ENCODE data around the gene SLIT2.

Gene SLIT2, protein sequence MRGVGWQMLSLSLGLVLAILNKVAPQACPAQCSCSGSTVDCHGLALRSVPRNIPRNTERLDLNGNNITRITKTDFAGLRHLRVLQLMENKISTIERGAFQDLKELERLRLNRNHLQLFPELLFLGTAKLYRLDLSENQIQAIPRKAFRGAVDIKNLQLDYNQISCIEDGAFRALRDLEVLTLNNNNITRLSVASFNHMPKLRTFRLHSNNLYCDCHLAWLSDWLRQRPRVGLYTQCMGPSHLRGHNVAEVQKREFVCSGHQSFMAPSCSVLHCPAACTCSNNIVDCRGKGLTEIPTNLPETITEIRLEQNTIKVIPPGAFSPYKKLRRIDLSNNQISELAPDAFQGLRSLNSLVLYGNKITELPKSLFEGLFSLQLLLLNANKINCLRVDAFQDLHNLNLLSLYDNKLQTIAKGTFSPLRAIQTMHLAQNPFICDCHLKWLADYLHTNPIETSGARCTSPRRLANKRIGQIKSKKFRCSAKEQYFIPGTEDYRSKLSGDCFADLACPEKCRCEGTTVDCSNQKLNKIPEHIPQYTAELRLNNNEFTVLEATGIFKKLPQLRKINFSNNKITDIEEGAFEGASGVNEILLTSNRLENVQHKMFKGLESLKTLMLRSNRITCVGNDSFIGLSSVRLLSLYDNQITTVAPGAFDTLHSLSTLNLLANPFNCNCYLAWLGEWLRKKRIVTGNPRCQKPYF (N-terminal part only)

DNA sequence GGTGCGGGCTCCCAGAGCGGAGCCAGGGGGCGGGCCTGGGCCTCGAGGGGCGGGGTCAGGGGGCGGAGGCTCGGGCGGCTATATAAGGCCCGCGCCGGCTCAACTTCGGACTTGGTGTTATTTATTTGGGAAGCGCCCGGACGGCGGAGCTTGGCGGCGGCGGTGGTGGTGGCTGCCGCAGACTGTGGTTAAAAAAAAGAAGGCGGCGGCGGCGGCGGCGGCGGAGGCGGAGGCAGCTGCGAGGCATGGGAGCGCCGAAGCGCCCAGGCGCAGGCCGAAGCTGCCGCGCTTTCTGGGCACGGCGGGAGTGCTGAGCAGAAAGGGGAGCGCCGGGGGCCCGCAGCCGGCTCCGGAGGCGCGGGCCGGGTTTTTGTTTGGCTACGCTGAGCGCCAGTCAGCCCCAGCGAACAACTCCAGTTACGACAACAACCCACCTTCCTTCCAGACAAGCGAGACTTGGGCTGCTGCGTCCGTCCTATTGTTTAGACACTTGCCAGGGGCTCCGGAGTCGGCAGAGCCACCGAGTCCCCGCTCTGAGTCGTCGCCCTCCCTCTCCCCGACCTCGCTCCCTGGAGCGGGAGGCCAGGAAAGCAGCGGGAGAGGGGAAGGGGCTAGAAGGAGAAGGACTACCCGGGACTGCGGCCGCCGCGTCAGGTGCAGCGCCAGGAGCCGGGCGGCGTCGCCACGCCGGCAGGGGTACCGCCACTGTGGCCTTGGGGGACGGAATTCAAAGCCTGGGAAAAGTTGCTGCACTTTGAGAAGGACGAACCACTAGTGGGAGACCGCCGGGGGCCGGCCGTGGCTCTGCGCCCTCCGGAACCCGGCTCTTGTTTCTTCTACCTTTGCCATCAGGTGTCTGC lies at the start of gene SLIT2:
Gene SLIT2 (plus strand): TSS at position 110 of the 860 bp plus-strand sequence. CDS start 1,911 bp downstream, outside the sequence.
- peak; percentile 17 for DNase-seq (ENCODE audit: low read depth)

DNA sequence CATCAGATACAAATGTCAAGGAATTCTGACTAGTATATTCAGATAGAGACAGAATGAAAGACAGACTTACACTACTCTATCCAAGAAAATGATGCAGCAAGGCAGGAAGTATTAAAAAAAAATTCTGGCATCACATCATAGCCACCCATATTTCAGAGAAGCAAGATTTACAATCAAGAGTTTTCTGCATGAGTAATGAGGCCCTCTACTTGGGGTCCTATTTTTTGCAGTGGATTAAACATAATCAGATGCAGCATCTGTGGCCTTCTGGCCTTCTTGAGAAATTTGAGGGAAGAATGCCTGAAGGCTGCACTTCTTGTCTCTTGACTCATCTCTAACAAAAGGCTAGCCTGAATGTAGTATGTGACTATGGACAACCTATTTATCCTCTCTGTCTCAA lies 48.2 kb upstream of the SLIT2 start:
- no peak for DNase-seq (ENCODE audit: low read depth)

DNA sequence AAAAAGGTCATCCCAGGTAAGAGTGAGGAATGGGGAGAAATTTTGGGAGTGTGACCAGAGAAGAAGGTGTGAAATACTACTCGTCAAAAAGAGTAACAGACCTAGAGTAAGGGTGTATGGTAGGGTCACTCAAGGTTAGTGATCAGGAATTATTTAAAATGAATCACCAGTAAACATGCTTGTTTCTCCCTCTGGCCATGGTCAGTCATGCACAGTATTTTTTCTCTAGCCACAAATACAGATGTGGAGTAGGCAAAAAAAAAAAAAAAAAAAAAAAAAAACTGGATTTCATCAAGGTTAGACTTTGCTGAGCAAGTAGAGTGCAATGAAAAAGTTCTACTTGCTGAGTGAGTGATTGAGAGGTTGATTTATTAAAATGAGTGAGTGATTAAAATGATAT lies 34.2 kb upstream of the SLIT2 start:
- DNase-seq (ENCODE audit: low read depth), result no peak

DNA sequence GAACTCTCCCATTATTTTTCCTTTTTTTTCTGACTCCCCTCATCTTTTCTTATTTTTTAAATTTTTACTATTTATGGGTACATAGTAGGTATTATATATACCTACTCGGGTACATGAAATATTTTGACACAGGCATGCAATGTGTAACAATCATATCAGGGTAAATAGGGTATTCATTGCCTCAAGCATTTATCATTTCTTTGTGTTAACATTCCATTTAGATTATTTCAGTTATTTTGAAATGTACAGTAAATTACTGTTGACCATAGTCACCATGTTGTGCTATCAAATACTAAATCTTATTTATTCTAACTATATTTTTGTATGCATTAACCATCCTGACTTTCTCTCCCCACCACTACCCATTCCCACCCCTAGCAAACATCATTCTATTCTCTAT lies 33.8 kb upstream of the SLIT2 start:
- no peak for DNase-seq (ENCODE audit: low read depth)

DNA sequence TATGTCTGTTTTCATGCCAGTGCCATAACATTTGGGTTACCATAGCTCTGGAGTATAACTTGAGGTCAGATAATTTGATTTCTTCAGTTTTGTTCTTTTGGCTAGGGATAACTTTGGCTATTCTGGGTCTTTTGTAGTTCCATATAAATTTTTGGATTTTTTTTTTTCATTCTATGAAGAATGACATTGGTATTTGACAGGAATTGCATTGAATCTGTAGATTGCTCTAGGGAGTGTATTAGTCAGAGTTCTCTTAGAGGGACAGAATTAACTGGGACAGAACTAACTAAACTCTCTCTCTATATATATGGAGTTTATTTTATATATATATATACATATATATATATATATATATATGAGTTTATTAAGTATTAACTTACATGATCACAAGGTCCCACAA lies 32.2 kb upstream of the SLIT2 start:
- DNase-seq (ENCODE audit: low read depth), result no peak

DNA sequence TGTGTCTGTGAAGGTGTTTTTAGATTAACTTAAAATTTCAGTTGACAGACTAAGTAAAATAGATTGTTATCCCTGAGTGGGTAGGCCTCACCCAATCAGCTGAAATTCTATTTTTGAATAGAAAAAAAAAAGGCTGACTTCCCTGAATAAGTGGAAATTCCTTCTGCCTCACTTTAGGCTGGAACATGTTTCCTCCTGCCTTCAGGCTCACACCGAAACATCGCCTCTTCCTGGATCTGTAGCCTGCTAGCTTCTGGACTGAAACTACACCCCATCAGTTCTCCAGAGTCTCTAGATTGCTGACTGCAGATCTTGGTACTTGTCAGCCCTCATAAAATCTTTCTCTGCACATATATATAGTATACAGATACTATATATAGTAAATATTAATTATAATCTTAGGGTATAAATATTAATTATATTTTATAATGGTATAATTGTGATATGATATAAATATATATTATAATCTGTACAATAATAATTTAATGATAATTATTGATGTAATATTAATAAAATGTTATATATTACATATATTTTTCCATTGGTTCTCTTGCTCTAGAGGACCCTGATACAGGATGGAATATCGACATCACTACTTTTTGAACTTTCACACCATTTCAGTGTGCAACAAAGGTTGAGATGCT lies 13.7 kb upstream of the SLIT2 start:
- DNase-seq (ENCODE audit: low read depth), result no peak

DNA sequence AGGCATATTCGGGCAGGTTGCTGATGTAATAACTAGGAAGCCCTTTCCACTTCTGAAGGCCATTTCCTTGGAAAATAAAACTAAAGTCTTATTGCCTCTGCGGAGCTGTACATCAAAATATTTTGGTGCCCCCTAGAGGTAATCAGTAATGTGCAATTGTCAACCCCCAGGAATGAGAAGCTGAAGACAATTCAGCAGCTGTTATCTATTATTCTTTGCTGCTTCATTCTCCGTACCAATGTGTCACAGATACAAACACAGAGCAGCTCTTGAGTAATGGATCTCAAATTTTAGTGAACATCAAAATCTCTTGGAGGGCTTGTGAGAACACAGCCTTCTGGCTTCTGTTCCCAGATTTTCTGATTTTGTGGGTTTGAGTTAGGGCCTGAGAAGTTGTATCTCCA lies 3.5 kb upstream of the SLIT2 start:
- DNase-seq (ENCODE audit: low read depth), result no peak

DNA sequence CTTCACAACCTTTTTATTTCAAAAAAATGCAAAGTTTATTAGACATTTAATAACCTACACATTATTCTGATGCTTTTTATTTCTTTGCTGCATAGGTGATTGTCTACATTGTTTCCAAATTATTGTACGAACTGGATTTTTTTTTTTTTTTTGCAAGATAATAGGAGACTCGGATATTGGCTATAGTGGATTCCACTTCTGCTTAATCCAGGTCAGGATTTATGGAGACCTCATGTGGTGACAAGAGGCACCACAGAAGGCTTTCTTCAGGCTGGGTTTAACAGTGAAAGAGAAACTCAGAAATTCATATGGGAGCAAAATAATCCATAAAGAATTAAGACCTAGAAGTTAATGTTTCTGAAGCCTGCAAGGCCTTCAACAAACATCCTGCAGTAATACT lies 2.4 kb upstream of the SLIT2 start:
- no peak for DNase-seq (ENCODE audit: low read depth)

DNA sequence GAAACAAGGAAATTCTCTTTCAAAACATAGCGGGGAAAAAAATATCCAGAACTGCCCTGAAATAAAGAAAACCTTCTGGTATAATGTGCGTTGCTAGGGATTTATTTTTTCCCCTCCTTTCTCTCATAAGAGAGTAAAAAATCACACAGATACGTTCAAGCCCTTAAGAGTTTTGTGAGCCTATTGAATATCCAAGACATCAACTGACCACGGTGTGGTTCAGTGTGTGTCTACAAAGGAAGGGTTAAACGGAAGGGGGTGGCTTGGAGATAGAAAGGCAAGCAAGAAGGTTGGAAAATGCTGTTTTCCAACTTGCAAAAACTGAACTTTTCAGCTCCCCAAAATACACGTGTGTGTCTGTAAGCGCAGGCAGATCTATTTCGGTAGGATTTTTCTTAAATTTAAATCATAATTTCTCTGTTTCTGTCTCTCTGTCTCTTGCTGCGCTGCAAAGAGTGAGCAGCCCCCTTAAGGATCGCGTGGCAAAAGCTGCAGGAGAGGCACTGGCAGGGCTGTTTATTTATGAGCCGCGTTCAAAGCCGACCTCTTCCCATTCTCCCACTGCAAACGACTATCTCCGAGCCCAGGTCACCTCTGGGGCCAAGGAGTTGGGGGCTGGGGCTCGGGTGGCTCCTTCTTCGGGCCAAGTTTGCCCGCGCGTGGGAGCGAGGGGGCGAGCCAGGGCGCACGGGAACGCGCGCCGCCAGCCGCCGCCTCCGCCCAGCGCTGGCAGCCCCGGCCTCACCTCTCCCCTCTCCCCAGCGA lies 492 bp upstream of the SLIT2 start:
- DNase-seq (ENCODE audit: low read depth), result no peak

DNA sequence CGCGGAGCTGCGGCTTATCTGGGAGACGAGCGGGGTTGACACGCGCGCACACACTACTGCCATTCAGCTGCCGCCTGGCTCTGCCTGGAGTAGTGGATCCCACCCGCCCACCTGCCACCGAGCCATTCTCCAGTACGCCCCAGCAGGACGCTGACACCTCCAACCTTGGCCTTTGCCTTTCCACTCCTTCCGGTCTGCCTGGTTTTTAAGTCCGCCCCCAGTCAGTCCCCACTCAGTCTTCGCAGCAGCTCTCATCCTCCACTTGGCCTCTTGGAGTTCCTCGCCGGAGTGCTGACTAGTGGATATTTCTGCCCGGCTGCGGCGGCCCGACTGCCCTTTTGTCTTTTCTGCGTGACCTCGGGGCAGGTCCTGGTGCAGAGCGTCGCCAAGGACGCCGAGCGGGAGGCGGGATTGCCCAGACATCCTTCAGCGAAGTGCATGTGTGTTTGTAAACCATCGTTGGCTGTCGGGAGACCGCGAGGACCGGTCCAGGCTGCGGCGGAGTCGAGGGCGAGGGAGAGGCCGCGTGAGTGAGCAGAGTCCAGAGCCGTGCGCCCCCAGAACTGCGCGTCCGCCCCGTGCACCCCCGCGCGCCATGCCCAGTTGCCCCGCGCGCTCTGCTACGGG lies 1.1 kb downstream of the SLIT2 start:
- no peak for DNase-seq (ENCODE audit: low read depth)

DNA sequence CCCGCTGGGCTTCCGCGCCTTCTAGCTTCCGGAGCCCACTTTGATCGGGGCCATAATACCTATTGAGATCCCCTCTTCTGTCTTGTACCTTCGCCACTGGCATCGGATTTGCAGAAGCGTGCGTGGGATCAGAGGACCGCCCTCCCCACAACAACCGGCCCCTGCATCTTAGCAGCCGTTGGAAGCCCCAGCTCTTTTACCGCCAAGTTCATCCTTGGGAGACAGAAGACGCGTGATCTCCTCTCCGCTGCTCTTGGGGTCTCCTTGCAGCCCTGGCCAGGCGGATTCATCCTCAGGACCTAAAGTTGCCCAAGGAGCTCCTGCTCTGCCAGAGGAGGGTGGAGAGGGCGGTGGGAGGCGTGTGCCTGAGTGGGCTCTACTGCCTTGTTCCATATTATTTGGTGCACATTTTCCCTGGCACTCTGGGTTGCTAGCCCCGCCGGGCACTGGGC lies 1.6 kb downstream of the SLIT2 start:
- no peak for DNase-seq (ENCODE audit: low read depth)

DNA sequence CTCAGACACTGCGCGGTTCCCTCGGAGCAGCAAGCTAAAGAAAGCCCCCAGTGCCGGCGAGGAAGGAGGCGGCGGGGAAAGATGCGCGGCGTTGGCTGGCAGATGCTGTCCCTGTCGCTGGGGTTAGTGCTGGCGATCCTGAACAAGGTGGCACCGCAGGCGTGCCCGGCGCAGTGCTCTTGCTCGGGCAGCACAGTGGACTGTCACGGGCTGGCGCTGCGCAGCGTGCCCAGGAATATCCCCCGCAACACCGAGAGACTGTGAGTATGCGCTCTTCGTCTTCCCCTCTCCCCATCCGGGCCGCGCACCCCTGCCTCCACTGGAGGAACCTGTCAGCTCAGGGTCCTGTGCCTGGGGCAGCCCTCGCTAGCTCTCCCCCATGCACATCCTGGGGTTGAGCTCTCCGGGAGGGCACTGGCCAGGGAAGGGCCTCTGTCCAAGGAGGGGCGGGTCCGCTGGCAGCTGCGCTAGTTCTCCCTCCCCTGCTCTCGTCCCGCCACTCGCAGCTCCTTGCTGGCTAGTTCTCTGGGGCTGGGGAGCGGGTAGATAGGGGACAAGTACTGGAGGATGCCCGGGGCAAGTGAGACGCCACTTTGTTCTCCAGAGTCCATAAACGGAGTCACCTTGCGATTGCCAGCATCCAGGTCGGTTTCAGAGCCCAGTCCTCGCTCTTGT lies 2.2 kb downstream of the SLIT2 start:
- no peak for DNase-seq (ENCODE audit: low read depth)

DNA sequence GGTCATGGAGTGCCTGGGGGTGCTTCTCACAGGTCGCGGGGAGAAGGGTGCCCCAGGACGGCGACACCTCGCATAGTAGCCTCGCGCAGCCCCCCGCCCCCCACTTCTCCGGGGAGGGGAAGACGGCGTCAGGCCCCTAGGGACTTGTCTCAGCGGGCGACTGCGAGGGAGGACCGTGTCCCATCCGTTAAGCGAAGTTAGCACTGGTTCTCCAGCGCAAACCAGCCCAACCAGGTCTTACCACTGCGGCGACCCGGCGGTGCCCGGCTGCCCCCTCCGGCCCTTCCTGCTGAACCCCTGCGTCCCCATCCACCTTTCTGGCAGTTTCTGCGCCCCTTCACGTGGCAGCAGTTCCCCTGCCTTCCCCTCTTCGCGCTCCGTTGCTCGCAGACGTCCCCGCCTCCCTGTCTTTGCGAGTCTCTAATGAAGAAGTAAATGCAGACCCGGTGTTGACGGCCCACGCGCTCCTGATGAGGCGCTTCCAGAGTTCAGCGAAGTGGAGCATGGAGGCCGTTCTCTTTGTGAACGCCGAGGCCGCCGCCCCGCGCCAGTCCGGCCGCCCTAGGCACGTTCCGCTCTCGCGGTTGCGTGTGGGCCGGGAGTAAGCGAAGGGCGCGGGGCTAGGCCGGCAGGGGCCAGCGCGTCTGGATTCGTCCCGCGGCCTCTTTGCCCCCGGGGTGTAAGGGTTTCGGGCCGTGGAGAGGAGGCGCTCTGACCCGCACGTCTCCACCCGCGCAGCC lies 3.0 kb downstream of the SLIT2 start:
- no peak for DNase-seq (ENCODE audit: low read depth)

DNA sequence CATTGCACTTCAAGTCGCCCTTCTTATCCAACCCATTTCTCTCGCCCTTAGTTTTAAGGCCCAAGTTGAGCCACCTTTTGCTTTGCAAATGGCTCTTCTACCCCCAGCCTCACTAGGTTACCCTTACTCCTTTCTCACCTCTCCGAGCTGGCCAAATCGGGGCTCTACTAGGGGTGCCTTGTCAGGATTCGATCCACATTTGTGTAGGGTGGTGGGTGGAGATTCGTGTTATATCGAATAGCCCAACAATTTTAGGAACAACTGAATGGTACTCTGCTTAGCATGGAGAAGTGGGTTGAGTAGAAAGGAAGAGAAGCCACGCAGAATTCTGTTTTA lies 3.5 kb downstream of the SLIT2 start:
- DNase-seq (ENCODE audit: low read depth), result no peak

DNA sequence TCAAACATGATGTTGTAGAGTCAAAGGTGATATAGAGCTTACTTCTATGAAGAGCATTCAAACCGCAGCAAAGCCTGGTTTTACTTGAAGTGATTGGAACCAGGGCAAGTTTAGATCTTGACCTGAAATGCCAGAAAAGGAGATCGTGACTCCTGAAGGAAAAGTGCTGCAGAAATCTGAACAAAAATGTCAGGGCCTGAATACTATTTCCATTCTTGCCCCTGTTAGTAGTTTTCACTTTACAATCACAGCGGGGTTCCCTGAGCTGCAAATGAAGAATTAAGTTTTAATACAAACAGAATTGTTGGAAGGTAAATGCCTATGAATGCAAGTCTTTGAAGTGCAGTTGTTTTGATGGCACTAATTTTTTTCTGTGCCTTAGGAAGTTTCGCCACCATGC lies 4.1 kb downstream of the SLIT2 start:
- DNase-seq (ENCODE audit: low read depth), result no peak

DNA sequence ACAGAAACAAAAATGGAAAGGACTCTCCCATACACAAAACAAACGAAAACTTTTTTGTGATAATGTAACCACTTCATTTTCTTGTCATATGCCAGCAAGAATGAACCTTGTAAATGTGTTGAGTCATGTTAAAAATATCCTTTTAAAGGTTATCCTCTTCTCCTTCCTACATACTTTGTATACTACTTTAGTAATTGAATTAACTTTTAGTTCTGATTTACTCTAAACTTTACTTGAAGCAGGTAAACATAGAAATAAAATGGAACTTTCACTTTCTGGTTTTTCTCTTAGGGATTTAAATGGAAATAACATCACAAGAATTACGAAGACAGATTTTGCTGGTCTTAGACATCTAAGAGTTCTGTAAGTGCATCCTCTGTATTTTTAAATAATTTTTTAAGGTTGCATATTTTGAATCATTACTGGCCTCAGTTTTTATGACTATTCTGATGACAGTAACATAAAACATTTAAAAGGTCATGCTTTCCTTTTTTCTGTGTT lies 4.7 kb downstream of the SLIT2 start:
- no peak for DNase-seq (ENCODE audit: low read depth)

DNA sequence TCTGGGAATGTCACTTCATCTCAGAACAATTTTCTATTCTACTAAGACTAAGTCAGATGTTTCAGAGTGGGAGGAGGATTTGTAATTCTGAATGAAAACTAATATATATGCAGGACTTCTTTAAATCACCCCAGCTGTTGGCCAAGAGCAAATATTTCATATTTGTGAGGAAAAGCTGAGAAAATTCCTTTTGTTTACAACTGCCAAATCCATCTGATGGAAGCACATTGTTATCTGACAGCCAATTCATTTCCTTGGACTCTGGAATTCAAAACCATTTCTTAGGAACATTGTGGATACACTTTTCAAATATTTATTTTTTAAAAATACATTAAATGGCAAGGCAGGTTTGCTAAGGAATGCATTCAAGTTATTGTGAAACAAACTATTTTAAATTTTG lies 8.0 kb downstream of the SLIT2 start:
- DNase-seq (ENCODE audit: low read depth), result no peak

DNA sequence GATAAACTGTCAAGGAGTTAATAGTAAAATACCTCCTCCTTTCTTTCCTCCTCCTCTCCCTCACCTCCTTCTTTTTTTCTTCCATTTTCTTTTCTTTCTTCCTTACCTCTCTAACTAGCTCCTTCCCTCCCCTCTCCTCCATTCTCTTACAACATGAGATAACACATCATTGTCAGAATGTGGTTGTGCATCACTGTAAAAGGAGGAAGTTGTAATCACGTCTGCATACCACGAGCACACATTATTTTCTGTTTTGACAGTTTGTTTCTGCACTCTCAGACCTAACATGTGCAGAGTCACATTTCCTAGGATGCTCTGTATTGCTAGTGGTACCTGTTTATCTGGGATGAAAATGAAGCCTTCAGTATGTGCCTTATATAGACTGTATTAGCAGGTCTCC lies 9.1 kb downstream of the SLIT2 start:
- DNase-seq (ENCODE audit: low read depth), result no peak

DNA sequence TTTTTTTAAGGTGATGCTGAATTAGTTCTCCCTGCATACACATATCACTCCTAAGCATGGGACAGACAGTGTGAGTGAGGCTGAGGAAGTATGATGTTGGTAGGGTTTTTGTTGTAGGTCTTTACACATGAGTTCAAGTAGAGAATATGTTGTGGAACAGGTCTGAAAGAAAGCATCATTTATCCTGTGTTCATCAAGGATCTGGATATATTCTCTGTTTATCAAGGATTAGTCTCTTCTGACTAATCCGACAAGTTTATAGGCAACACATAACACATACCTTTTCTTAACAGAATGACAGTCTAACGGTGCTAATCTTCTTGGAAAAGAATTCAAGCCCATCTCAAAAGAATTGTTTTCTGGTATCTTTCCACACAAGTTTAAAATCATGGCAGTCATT lies 10.5 kb downstream of the SLIT2 start:
- no peak for DNase-seq (ENCODE audit: low read depth)

DNA sequence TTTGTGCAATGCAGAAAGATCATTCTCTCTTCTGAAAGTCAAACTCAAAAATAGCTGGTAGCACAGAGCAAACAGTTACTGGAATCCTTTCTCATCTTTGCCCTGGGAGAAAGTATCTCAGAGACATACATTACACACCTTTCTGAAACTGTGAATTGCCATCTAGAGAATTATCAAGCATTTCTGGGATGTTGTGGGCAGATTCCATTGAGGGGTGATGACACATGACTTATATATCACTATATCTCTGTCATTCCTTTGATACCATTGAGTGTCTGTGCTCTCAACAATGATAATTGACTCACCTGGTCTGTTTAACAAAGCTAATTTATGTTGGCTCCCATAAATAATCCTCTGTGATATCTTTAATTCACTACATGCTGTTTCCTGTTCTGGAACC lies 13.0 kb downstream of the SLIT2 start:
- DNase-seq (ENCODE audit: low read depth), result no peak

Data from stimulated activated CD8-positive, alpha-beta memory T cell treated with anti-CD3 and anti-CD28 coated beads, Interleukin-4, amount 100 ng/mL, for 24 hours (primary cell).